Stimulated activated CD4-positive, alpha-beta T cell treated with anti-CD3 and anti-CD28 coated beads, Interleukin-4, amount 100 ng/mL, for 24 hours (primary cell): ENCODE data around the gene TMEM236.

Experiments
- DNase-seq: peaks from one replicate; pipeline ENCODE4 v3.0.0-alpha.2; 2020

TMEM236 gene

DNA sequence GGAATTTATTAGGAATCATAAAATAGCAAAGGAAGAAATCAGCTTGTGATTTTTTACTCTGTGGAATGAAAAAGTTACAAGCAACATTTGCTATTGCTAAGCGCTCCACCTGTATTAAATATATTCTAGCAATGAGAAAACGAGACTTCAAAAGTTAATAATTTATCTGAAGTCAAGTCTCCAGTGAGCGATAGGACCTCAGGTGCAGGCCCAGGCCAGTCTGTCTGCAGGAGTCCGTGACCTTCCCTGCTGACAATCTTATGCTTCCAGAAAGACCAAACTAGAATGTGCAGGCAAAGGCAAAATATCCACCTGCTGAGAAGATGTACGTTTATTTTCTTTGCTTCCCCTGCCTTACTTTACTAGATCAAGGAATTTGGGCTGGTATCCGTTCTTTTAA, 79.9 kb downstream of the TMEM236 start:
- no peak for DNase-seq

- DNase-seq: no peak
Measured at GRCh38 chr10:17833656-17834055, 81.7 kb downstream of the TMEM236 start.

GRCh38 chr10:17835688-17836087, 83.7 kb downstream of the TMEM236 start:
- DNase-seq: no peak

DNA sequence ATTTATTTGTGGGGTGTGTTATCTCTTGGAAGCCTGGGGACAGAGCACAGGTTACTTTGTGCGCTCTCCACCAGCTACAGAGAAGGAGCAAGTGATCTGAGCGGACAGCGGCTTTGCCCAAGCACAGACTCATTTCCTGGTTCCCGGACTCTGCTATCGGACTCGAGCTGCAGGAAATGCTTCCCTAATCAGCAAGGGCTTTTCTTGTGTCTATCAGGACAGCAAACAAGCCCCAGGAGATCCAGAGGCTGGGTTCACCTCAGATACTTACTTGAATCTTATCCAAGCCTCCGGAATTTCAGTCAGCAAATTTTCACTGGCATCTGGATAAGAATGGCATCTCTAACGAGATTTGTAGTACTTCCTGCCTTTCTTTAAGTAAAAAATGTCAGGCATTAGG, 84.9 kb downstream of the TMEM236 start:
- no peak for DNase-seq

DNA sequence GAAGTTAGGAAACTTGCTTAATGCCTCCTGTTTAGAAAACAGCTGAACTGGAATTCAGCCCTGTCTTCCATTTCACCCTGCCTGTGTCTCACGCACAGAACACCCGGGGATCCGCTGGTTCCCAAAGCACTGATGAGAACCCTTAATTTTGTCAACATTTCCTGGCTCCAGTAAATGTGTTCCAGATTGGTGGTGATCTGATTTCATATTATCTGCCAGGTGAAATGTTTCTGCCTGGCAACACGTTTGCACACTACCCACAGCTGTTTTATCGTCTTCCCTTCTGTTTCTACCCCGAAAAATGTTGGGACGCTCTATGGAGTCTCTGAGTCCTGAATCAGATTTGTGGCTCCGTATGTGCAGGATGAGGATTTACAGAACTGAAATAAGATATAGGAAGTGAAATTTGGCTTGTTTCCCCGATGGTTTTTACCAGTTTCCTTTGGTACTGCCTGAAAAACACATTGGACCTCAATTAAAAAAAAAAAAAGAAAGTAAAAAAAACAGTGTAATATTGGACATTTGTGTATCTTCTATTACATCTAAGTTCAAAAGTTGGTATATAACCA, 86.2 kb downstream of the TMEM236 start:
- no peak for DNase-seq

DNA sequence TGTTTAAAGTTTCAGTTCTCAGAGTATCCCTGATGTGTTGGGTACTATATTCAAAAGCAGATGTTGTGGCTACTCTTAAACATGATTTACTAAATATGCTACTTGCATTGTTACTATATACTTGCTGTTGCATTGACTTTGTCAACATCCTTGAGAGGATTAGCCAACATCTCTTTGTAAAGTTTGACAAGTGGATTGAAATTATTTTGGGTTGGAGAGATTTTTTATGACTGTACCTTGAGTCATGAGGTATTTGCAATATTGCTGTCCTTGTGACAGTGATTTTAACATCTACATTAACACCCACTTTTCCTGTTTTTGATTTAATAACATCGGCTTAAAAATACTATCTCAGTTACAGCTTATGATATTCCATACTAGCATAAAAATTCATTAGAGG, 89.0 kb downstream of the TMEM236 start:
- no peak for DNase-seq

DNA sequence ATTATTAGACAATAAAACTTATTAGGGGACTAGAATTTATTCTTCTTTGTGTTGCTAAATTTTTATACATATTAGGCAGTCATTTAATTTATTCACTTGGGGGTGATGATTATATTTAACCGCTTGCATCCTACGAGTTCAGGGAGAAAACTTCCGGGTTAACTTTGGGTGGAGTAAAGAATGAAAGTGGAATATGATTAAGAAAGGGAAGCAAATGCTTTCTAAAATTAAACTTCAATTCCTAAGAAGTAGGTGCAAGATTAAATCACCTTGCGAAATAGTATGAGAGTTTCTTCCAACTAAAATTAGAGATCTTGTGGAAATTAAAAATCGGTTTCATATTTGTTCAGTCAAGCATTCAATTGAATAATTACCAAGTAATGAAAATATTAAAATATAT, 90.6 kb downstream of the TMEM236 start:
- no peak for DNase-seq

DNA sequence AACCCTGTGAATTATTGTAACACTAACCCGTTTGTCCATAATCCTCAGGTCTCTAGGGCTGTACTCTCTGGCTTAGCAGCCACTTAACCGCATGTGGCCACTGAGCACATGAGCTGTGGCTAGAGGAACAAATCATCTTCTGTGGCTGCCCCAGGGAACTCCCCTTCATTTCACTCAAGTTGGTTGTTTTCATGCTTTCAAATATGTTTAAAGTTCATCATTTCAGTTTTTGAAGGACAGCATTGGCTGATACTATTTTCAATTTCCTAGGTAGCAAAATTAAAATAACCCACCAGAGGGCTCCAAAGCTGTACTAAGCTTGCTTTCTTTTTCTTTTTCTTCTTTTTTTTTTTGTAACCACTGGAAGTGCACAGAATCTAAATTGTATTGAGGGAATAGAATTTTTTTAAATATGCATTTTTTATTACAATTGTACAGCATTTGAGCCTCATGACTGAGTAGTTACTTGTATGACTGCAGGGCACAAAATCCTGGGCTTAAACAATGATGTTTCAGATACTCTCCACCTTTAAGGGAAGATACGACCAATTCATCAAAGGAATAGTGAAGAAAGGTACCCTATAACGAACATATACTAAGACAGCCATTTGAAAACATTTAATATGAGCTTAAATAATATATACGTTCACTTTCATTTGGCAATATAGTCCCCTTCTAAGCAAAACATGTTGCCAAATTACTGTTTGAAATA, 95.7 kb downstream of the TMEM236 start:
- no peak for DNase-seq

DNA sequence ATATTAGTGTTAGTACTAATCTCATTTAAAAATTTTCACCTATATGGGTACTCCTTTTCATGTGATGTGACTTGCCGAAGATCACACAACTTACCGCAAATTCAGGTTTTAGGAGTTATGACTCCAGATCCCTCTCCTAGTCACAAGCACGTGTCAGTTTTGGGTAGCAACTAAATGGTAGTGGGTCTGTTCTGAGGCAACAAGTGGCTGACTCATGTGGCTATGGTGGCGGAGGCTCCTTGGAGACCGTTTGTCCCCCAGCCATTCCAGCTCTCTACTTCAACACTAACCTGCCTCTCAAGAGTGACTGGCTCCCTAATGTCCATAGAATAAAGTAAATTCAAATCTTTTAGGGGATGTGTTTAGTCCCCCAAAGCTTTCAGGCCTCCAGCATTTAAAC, 96.6 kb downstream of the TMEM236 start:
- DNase-seq: no peak
